NCI-H146 treated with DMSO at 0.1 percent for 48 hours (cell line): ENCODE measurements around the gene SCN3B.

ENCODE experiments used
- DNase-seq: peaks from one replicate; lab custom pipeline; 2025; ENCODE audit not compliant: unreplicated experiment; lab: John Stamatoyannopoulos, UW

Gene SCN3B

GRCh38 chr11:123601136-123601535, 53.3 kb downstream of the SCN3B start:
- DNase-seq = no peak

- no peak for DNase-seq
Measured at GRCh38 chr11:123597859-123598258, 56.6 kb downstream of the SCN3B start.

GRCh38 chr11:123594921-123595320, 59.5 kb downstream of the SCN3B start:
- DNase-seq = no peak

- no peak for DNase-seq
Measured at GRCh38 chr11:123594188-123594901, 60.1 kb downstream of the SCN3B start.

- DNase-seq = no peak
Measured at GRCh38 chr11:123593570-123593969, 60.9 kb downstream of the SCN3B start.

GRCh38 chr11:123590296-123590912, 64.0 kb downstream of the SCN3B start:
- no peak for DNase-seq

- no peak for DNase-seq
Measured at GRCh38 chr11:123588864-123589262, 65.6 kb downstream of the SCN3B start.

- no peak for DNase-seq
Measured at GRCh38 chr11:123588117-123588863, 66.1 kb downstream of the SCN3B start.

- DNase-seq = no peak
Measured at GRCh38 chr11:123587559-123587958, 66.9 kb downstream of the SCN3B start.

- no peak for DNase-seq
Measured at GRCh38 chr11:123587044-123587443, 67.4 kb downstream of the SCN3B start.

- no peak for DNase-seq
Measured at GRCh38 chr11:123586568-123586967, 67.9 kb downstream of the SCN3B start.

GRCh38 chr11:123585706-123586105, 68.7 kb downstream of the SCN3B start:
- DNase-seq = no peak

- DNase-seq = no peak
Measured at GRCh38 chr11:123585206-123585605, 69.2 kb downstream of the SCN3B start.

- DNase-seq = no peak
Measured at GRCh38 chr11:123584737-123585136, 69.7 kb downstream of the SCN3B start.

GRCh38 chr11:123584186-123584585, 70.2 kb downstream of the SCN3B start:
- DNase-seq = no peak

GRCh38 chr11:123582992-123583504, 71.4 kb downstream of the SCN3B start:
- DNase-seq = no peak

GRCh38 chr11:123581651-123582399, 72.6 kb downstream of the SCN3B start:
- DNase-seq = no peak

- DNase-seq = peak; percentile 20
Measured at GRCh38 chr11:123580557-123581275, 73.7 kb downstream of the SCN3B start.

- DNase-seq = no peak
Measured at GRCh38 chr11:123580137-123580536, 74.3 kb downstream of the SCN3B start.

GRCh38 chr11:123579482-123579812, 75.0 kb downstream of the SCN3B start:
- DNase-seq = no peak
